Thymus (tissue), 11 donors: ENCODE data around the gene TMEM88. TPM values are rescaled to one million over a fixed set of nuclear protein-coding genes. Genes with fewer than 3 reads are reported as not detected.
A peak's percentile ranks its signal among the peaks of the same experiment; 100 is the strongest.

ENCODE experiments used
- DNase-seq, 9 donors: peaks; one replicate each; pipeline ENCODE4 v3.0.0-alpha.2; 2013; ENCODE audit warnings: low spot score in 9 of 9, low read depth in 6 of 9, missing footprints in 1 of 9
- H3K27ac ChIP-seq, 2 donors: one replicate each; pipeline ENCODE4 v1.5.1; 2013; ENCODE audit warnings: control low read depth in 1 of 2, low read depth in 1 of 2, low read length in 1 of 2, mild to moderate bottlenecking in 1 of 2, moderate library complexity in 1 of 2
- H3K27me3 ChIP-seq, 2 donors: one replicate each; pipeline ENCODE4 v1.5.1; 2013; ENCODE audit warnings: low read length in 1 of 2; ENCODE audit not compliant: control insufficient read depth in 2 of 2, insufficient read depth in 1 of 2
- H3K36me3 ChIP-seq, 2 donors: one replicate each; pipeline ENCODE4 v1.5.1; 2013; ENCODE audit warnings: low read length in 1 of 2, mild to moderate bottlenecking in 1 of 2, moderate library complexity in 1 of 2; ENCODE audit not compliant: control insufficient read depth in 2 of 2, insufficient read depth in 2 of 2
- H3K4me1 ChIP-seq, 2 donors: one replicate each; pipeline ENCODE4 v1.5.1; 2013; ENCODE audit warnings: low read length in 2 of 2; ENCODE audit not compliant: control insufficient read depth in 2 of 2, insufficient read depth in 2 of 2
- H3K4me3 ChIP-seq, 2 donors: one replicate each; pipeline ENCODE4 v1.5.1; 2013; ENCODE audit warnings: low read length in 2 of 2, control low read depth in 1 of 2, mild to moderate bottlenecking in 1 of 2
- H3K9me3 ChIP-seq, 2 donors: one replicate each; pipeline ENCODE4 v1.5.1; 2013; ENCODE audit warnings: low read length in 1 of 2, mild to moderate bottlenecking in 1 of 2; ENCODE audit not compliant: control insufficient read depth in 2 of 2, insufficient read depth in 1 of 2
- WGBS: extraction: QIAGEN DNeasy Blood & Tissue Kit; methylation state at CpG from one replicate; pipeline ENCODE4 v1.1.7; 2013; 5-methylcytosine and 5-hydroxymethylcytosine counted together
- polyA plus RNA-seq: library from polyadenylated mRNA; stranded (reverse); fragments of 200-250 nt; gene quantifications from one replicate; pipeline ENCODE4 v1.2.3, GENCODE V29; 2013
- total RNA-seq: library from RNA; stranded (reverse); fragments of 120-200 nt; gene quantifications from one replicate; pipeline ENCODE4 v1.2.4, GENCODE V29; 2013
- donor health status: healthy.

TMEM88 gene
- total and polyA plus RNA-seq, 2 donors: 1.6 to 29.1 TPM

GRCh38 chr17:7836596-7837407, 18.1 kb upstream of the TMEM88 start:
- H3K4me1 ChIP-seq: peaks cover 39 to 78% of the 10 kb centered on the region in 2 donors
- peak overlapping the region; percentile 96 to 100 for H3K27ac ChIP-seq
- H3K4me3 ChIP-seq: peak overlapping the region; percentile 82 to 94
- H3K36me3 ChIP-seq: peaks cover 0 to 25% of the 10 kb centered on the region in 2 donors
- peaks cover 0 to 1% of the 10 kb centered on the region in 2 donors for H3K9me3 ChIP-seq
- no peaks in the 10 kb centered on the region for H3K27me3 ChIP-seq
- DNase-seq: peak in 8 of 9 donors; percentile 68 to 90 (median 79)
- WGBS: 1% methylated on average over 19 of the region's 19 CpGs

GRCh38 chr17:7837408-7838088, 17.3 kb upstream of the TMEM88 start:
- H3K4me3 ChIP-seq: peak overlapping the region; percentile 82 to 94
- H3K27me3 ChIP-seq: no peaks in the 10 kb centered on the region
- H3K27ac ChIP-seq: peak overlapping the region; percentile 96 to 100
- peak in 1 of 9 donors; percentile 53 for DNase-seq
- H3K36me3 ChIP-seq: peaks cover 0 to 25% of the 10 kb centered on the region in 2 donors
- H3K4me1 ChIP-seq: peaks cover 39 to 82% of the 10 kb centered on the region in 2 donors
- peaks cover 0 to 3% of the 10 kb centered on the region in 2 donors for H3K9me3 ChIP-seq
- WGBS: 22% methylated on average over 8 of the region's 8 CpGs

DNA sequence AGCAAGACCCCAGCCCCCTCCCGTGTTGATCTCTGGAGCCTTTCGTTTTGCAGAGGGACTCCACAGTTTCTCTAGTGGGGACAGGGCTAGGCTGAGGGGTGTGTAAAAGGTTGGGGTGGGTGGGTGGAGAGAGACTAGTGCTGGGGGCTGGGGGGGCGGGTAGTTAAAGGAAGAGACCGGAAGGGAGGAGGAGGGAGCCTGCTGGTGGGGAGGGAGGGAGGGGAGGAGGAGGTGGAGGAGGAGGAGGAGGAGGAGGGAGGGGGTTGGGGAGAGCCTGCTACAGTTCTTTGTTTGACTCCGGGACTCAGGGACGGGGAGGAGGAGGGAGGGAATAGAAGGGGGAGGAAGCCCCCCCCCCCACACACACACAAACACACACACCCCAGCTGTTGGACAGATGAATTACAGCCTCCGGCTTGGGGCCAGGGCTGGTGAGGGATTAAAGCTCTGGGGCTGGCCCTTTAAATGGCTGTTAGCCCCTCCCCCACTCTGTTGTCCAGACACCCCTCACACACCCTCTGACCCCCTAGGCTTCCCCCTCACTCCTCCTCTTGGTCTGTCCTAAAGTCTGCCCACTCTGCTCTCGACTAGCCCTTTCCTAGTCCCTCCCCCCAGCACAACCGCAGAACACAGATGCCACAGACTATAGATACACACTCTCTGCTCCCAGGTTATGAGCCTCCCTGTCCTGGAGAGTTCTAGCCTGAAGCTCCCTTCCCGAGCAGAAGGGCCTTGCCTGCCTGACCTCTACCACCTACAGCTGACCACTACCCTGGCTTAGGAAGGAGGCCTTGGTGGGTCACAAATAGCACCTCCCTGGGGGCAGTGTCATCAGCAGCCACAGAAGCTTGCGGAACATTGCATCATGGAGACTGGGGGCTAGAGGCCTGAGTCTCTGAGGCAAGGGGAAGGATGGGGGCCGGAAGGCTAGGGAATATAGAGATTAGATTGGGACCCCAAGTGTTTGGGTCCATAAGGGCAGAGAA, 16.5 kb upstream of the TMEM88 start:
- peaks cover 0 to 10% of the 10 kb centered on the region in 2 donors for H3K9me3 ChIP-seq
- H3K27ac ChIP-seq: peak overlapping the region; percentile 80 to 100
- DNase-seq: peak in 5 of 9 donors; percentile 69 to 85 (median 72)
- H3K27me3 ChIP-seq: no peaks in the 10 kb centered on the region
- H3K4me3 ChIP-seq: peak overlapping the region; percentile 82 to 94
- WGBS: 19% methylated on average over 9 of the region's 12 CpGs
- H3K4me1 ChIP-seq: peaks cover 39 to 82% of the 10 kb centered on the region in 2 donors
- peaks cover 0 to 25% of the 10 kb centered on the region in 2 donors for H3K36me3 ChIP-seq

- peaks cover 0 to 25% of the 10 kb centered on the region in 2 donors for H3K36me3 ChIP-seq
- peak overlapping the region in 1 of 2 donors; percentile 93 for H3K27ac ChIP-seq
- WGBS: 85% methylated on average over 6 of the region's 6 CpGs
- peak in 1 of 9 donors; percentile 50 for DNase-seq
- no peaks in the 10 kb centered on the region for H3K27me3 ChIP-seq
- peaks cover 0 to 14% of the 10 kb centered on the region in 2 donors for H3K9me3 ChIP-seq
- H3K4me1 ChIP-seq: peaks cover 36 to 86% of the 10 kb centered on the region in 2 donors
- H3K4me3 ChIP-seq: peak overlapping the region; percentile 55 to 82
These were observed 15.5 kb upstream of the TMEM88 start for GRCh38 chr17:7839190-7839875.

- WGBS: 85% methylated on average over 2 of the region's 2 CpGs
These were observed 15.0 kb upstream of the TMEM88 start for GRCh38 chr17:7839876-7840261.

DNA sequence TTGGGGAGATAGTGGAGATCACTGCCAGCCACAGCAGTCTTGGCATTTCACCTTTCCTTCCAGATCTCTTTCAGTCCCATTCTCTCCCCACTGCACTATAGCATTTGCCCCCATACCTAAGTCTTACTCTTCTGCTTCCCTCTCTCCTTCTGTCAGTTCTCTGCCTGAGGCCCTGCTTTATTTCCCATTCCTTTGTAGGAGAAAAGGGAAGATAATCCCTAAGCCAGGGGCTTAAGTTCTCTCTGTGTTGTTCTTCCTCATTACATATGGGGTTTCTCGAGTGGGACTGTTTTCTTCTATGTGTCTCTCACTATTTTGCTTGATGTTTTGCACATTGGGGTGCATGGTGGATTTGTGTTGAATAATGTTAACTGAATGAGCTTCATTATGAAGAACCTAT, 14.4 kb upstream of the TMEM88 start:
- WGBS: 68% methylated on average over 1 of the region's 1 CpG
- Histone ChIP-seq H3K27ac (peak overlapping the region; percentile 6 to 93), H3K4me1 (peaks cover 39 to 88% of the 10 kb centered on the region in 2 donors), H3K27me3 (no peaks in the 10 kb centered on the region), H3K9me3 (peaks cover 0 to 22% of the 10 kb centered on the region in 2 donors), H3K4me3 (no peak overlapping the region), H3K36me3 (peaks cover 4 to 31% of the 10 kb centered on the region in 2 donors)
- DNase-seq: no peak

More at GRCh38 chr17:7839876-7840261, 15.0 kb upstream of the TMEM88 start:
- Histone ChIP-seq H3K27me3 (no peaks in the 10 kb centered on the region), H3K4me1 (peaks cover 36 to 86% of the 10 kb centered on the region in 2 donors), H3K9me3 (peaks cover 0 to 19% of the 10 kb centered on the region in 2 donors), H3K27ac (peak overlapping the region in 1 of 2 donors; percentile 93), H3K36me3 (peaks cover 0 to 25% of the 10 kb centered on the region in 2 donors), H3K4me3 (no peak overlapping the region)
- peak in 1 of 9 donors; percentile 38 for DNase-seq

- Histone ChIP-seq H3K27ac (peak overlapping the region; percentile 77 to 93), H3K27me3 (no peaks in the 10 kb centered on the region), H3K4me1 (peaks cover 40 to 91% of the 10 kb centered on the region in 2 donors), H3K4me3 (peak overlapping the region; percentile 65 to 66), H3K36me3 (peaks cover 9 to 35% of the 10 kb centered on the region in 2 donors), H3K9me3 (peaks cover 0 to 22% of the 10 kb centered on the region in 2 donors)
- 90% methylated on average over 1 of the region's 1 CpG for WGBS
- no peak for DNase-seq
These were observed 14.0 kb upstream of the TMEM88 start for GRCh38 chr17:7840875-7841274.

GRCh38 chr17:7841396-7841914, 13.4 kb upstream of the TMEM88 start:
- peaks cover 14 to 41% of the 10 kb centered on the region in 2 donors for H3K36me3 ChIP-seq
- WGBS: 10% methylated on average over 34 of the region's 34 CpGs

More at GRCh38 chr17:7841396-7841914, 13.4 kb upstream of the TMEM88 start:
- Histone ChIP-seq H3K4me3 (peak overlapping the region; percentile 65 to 66), H3K27me3 (no peaks in the 10 kb centered on the region), H3K9me3 (peaks cover 0 to 22% of the 10 kb centered on the region in 2 donors), H3K27ac (peak overlapping the region; percentile 93 to 95), H3K4me1 (peaks cover 40 to 85% of the 10 kb centered on the region in 2 donors)
- DNase-seq: peak in 5 of 9 donors; percentile 71 to 88 (median 76)
